ENCODE results near the gene GNB1. TPM values are rescaled to one million over a fixed set of nuclear protein-coding genes. Genes with fewer than 3 reads are reported as not detected.

The GNB1 gene
- total and polyA plus RNA-seq, 4 donors: 114 to 338 (median 191) TPM

DNA sequence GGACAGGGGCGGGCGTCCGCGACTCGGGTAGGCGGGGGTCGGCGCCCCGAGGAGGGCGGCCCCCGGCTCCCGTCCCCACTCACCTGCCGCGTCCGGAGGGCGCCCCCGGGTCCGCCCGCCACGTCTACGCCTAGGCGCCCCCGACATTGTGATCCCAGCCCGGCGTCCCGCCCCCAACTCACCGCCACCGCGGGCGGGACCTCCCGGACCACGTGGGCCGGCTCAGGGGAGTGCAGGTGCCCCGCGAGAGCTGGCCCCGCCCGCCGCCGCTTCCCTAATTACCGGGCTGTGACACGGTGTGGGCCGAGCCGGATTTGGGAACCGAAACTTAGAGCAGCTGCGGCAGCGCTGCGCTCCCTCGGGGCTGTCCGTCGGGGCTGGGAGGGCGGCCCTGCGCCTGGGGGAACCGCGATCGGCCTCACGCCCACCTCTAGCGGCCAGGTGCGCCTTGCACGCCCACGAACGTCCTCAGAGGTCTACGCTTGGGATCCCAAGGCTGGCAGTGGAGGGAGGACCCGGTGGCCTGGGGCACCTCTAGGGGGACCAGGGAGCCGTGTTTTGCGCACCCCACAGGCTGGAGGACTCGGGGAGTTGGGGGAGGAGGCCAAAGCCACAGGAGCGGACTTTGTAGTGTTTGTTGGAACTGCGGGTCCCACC is 112.1 kb downstream of the GNB1 start:
- DNase-seq: peak; percentile 36 to 63 (median 46)
- Histone ChIP-seq H3K36me3 (ENCODE audit: control insufficient read depth in 4 of 4, insufficient read depth in 4 of 4, low read length in 4 of 4) (no peaks in the 10 kb centered on the region), H3K4me1 (ENCODE audit: control insufficient read depth in 5 of 5, insufficient read depth in 5 of 5, low read length in 5 of 5) (peaks cover 12 to 51% (median 26%) of the 10 kb centered on the region in 5 donors), H3K9me3 (ENCODE audit: control insufficient read depth in 4 of 4, insufficient read depth in 3 of 4, low read length in 3 of 4) (no peaks in the 10 kb centered on the region), H3K9ac (ENCODE audit: insufficient read depth in 1 of 2, low read length in 2 of 2) (no peak overlapping the region), H3K4me3 (peak overlapping the region; percentile 97), H3K27ac (ENCODE audit: low read depth in 1 of 2, low read length in 1 of 2) (peak overlapping the region; percentile 92 to 93), H3K27me3 (ENCODE audit: control insufficient read depth in 3 of 3, insufficient read depth in 3 of 3, low read length in 2 of 3) (no peaks in the 10 kb centered on the region)
- no peak for TF ChIP-seq CTCF (IDR thresholded peaks at IDR 0.05; ENCODE audit: control extremely low read depth, extremely low read depth)
- 1 to 3% methylated on average over 61 to 68 of the region's 68 CpGs for WGBS, 2 donors
- ATAC-seq (ENCODE audit: insufficient read depth, low FRiP score): peak; percentile 61

- Histone ChIP-seq H3K36me3 (ENCODE audit: control insufficient read depth in 4 of 4, insufficient read depth in 4 of 4, low read length in 4 of 4) (no peaks in the 10 kb centered on the region), H3K27ac (ENCODE audit: low read depth in 1 of 2, low read length in 1 of 2) (peak within 1 kb of the TSS; percentile 93 to 95), H3K4me1 (ENCODE audit: control insufficient read depth in 5 of 5, insufficient read depth in 5 of 5, low read length in 5 of 5) (peaks cover 12 to 47% (median 22%) of the 10 kb centered on the region in 5 donors), H3K9me3 (ENCODE audit: control insufficient read depth in 4 of 4, insufficient read depth in 3 of 4, low read length in 3 of 4) (no peaks in the 10 kb centered on the region), H3K9ac (ENCODE audit: insufficient read depth in 1 of 2, low read length in 2 of 2) (peak within 1 kb of the TSS in 1 of 2 donors; percentile 42), H3K27me3 (ENCODE audit: control insufficient read depth in 3 of 3, insufficient read depth in 3 of 3, low read length in 2 of 3) (no peaks in the 10 kb centered on the region), H3K4me3 (peak within 1 kb of the TSS; percentile 97)
- 0% methylated on average over 52 to 99 of the region's 99 CpGs for WGBS, 2 donors
- DNase-seq (peak; percentile 50 to 67 (median 61)), ATAC-seq (ENCODE audit: insufficient read depth, low FRiP score) (peak; percentile 15)
- no peak for TF ChIP-seq CTCF (IDR thresholded peaks at IDR 0.05; ENCODE audit: control extremely low read depth, extremely low read depth)
Observed at GRCh38 chr1:1777950-1778662, 112.8 kb downstream of the GNB1 start, which contains the start of gene NADK. Gene NADK (minus strand): TSS chr1:1778470. CDS start chr1:1765406, 13,064 bp downstream.

- peak overlapping the region; percentile 97 for H3K4me3 ChIP-seq
- H3K9me3 ChIP-seq (ENCODE audit: control insufficient read depth in 4 of 4, insufficient read depth in 3 of 4, low read length in 3 of 4): no peaks in the 10 kb centered on the region
- no peaks in the 10 kb centered on the region for H3K36me3 ChIP-seq (ENCODE audit: control insufficient read depth in 4 of 4, insufficient read depth in 4 of 4, low read length in 4 of 4)
- no peaks in the 10 kb centered on the region for H3K27me3 ChIP-seq (ENCODE audit: control insufficient read depth in 3 of 3, insufficient read depth in 3 of 3, low read length in 2 of 3)
- DNase-seq (no peak), ATAC-seq (ENCODE audit: insufficient read depth, low FRiP score) (no peak)
- H3K4me1 ChIP-seq (ENCODE audit: control insufficient read depth in 5 of 5, insufficient read depth in 5 of 5, low read length in 5 of 5): peaks cover 12 to 42% (median 17%) of the 10 kb centered on the region in 5 donors
- no peak for TF ChIP-seq CTCF (IDR thresholded peaks at IDR 0.05; ENCODE audit: control extremely low read depth, extremely low read depth)
- WGBS, 2 donors: 2 to 6% methylated on average over 6 of the region's 6 CpGs
- H3K27ac ChIP-seq (ENCODE audit: low read depth in 1 of 2, low read length in 1 of 2): peak overlapping the region; percentile 93 to 95
- peak overlapping the region in 1 of 2 donors; percentile 42 for H3K9ac ChIP-seq (ENCODE audit: insufficient read depth in 1 of 2, low read length in 2 of 2)
Observed at GRCh38 chr1:1777583-1777899, 113.3 kb downstream of the GNB1 start.

Data from lung (tissue), 12 donors.